Neural progenitor cell (in vitro differentiated cells): ENCODE data around the gene PLCB1. TPM values are rescaled to one million over a fixed set of nuclear protein-coding genes. Genes with fewer than 3 reads are reported as not detected.

Source experiments
- DNase-seq: peaks from one replicate; pipeline ENCODE4 v3.0.0-alpha.2; 2016; ENCODE audit warnings: low spot score
- H2AFZ ChIP-seq: fragments of 200-600 bp; sonication (generic); replicated peaks from 2 replicates; pipeline ENCODE4 v1.6.1; 2016; ENCODE audit warnings: antibody characterized with exemption
- H3F3A ChIP-seq: fragments of 200-600 bp; sonication (generic); 2 replicates; pipeline ENCODE4 v1.6.1; 2016; ENCODE audit warnings: antibody characterized with exemption, low read depth
- H3K27ac ChIP-seq: fragments of 200-600 bp; sonication (generic); 2 replicates; pipeline ENCODE4 v1.5.1; 2016; ENCODE audit warnings: mild to moderate bottlenecking
- H3K27me3 ChIP-seq: fragments of 200-600 bp; sonication (generic); 2 replicates; pipeline ENCODE4 v1.6.1; 2016; ENCODE audit warnings: mild to moderate bottlenecking, moderate library complexity
- H3K36me3 ChIP-seq: fragments of 200-600 bp; sonication (generic); 2 replicates; pipeline ENCODE4 v1.5.1; 2016
- H3K4me1 ChIP-seq: fragments of 200-600 bp; sonication (generic); 2 replicates; pipeline ENCODE4 v1.6.1; 2016; ENCODE audit warnings: mixed run types
- H3K4me2 ChIP-seq: fragments of 200-600 bp; sonication (generic); 2 replicates; pipeline ENCODE4 v1.6.1; 2016
- H3K4me3 ChIP-seq: fragments of 200-600 bp; sonication (generic); 2 replicates; pipeline ENCODE4 v1.5.1; 2016
- H3K79me2 ChIP-seq: fragments of 200-600 bp; sonication (generic); 2 replicates; pipeline ENCODE4 v1.6.1; 2016; ENCODE audit warnings: low read depth
- H3K9ac ChIP-seq: fragments of 200-600 bp; sonication (generic); 2 replicates; pipeline ENCODE4 v1.6.1; 2016
- H3K9me3 ChIP-seq: fragments of 200-600 bp; sonication (generic); 2 replicates; pipeline ENCODE4 v1.5.1; 2016; ENCODE audit warnings: low read depth
- H4K20me1 ChIP-seq: fragments of 200-600 bp; sonication (generic); 2 replicates; pipeline ENCODE4 v1.6.1; 2016; ENCODE audit warnings: low read depth
- H3K27ac Mint-ChIP-seq: 3 replicates; pipeline ENCODE4 v1.8.0; 2021; ENCODE audit warnings: mixed read lengths
- H3K27me3 Mint-ChIP-seq: 2 replicates; pipeline ENCODE4 v1.8.0; 2022; ENCODE audit warnings: low read depth, mild to moderate bottlenecking, inconsistent platforms, moderate library complexity, mixed read lengths; ENCODE audit not compliant: insufficient read depth
- H3K36me3 Mint-ChIP-seq: 3 replicates; pipeline ENCODE4 v1.8.0; 2021; ENCODE audit warnings: mixed read lengths
- H3K4me1 Mint-ChIP-seq: 3 replicates; pipeline ENCODE4 v1.8.0; 2021; ENCODE audit warnings: mixed read lengths
- H3K4me3 Mint-ChIP-seq: 3 replicates; pipeline ENCODE4 v1.8.0; 2021; ENCODE audit warnings: mild to moderate bottlenecking, moderate library complexity, mixed read lengths
- H3K9me3 Mint-ChIP-seq: 3 replicates; pipeline ENCODE4 v1.8.0; 2020; ENCODE audit warnings: mixed read lengths
- CTCF ChIP-seq: fragments of 200-600 bp; sonication (generic); IDR thresholded peaks from 2 replicates; pipeline ENCODE4 v1.5.1; 2017; ENCODE audit warnings: antibody characterized with exemption, mild to moderate bottlenecking
- EZH2 ChIP-seq: fragments of 200-600 bp; sonication (generic); IDR thresholded peaks from 2 replicates; pipeline ENCODE4 v1.6.1; 2017; ENCODE audit warnings: antibody characterized with exemption, mild to moderate bottlenecking, moderate library complexity
- EZH2phosphoT487 ChIP-seq: fragments of 200-600 bp; sonication (generic); IDR thresholded peaks from 2 replicates; pipeline ENCODE4 v1.6.1; 2017; ENCODE audit warnings: antibody characterized with exemption
- total RNA-seq: library from RNA; depleted of rRNA; stranded (reverse); fragments of >200 nt; gene quantifications from 2 replicates; pipeline ENCODE4 v1.2.3, GENCODE V29; 2015; ENCODE audit warnings: low replicate concordance

PLCB1 gene
- total RNA-seq, 1 donor from 2014 or later: 30.2 TPM

- H3K9me3 Mint-ChIP-seq: no peaks in the 10 kb centered on the region
- TF ChIP-seq CTCF (no peak), EZH2 (no peak), EZH2phosphoT487 (no peak)
- no peaks in the 10 kb centered on the region for H3K4me1 ChIP-seq
- H3K27me3 Mint-ChIP-seq: no peaks in the 10 kb centered on the region
- H3K4me3 ChIP-seq: no peak overlapping the region
- no peaks in the 10 kb centered on the region for H4K20me1 ChIP-seq
- H3K27ac Mint-ChIP-seq: no peak overlapping the region
- H3K36me3 ChIP-seq: no peaks in the 10 kb centered on the region
- H3K4me3 Mint-ChIP-seq: no peak overlapping the region
- no peaks in the 10 kb centered on the region for H3K79me2 ChIP-seq
- H2AFZ ChIP-seq: no peak overlapping the region
- H3K9ac ChIP-seq: no peak overlapping the region
- no peak overlapping the region for H3K27ac ChIP-seq
- H3K4me1 Mint-ChIP-seq: peaks cover under 1% of the 10 kb centered on the region
- no peak overlapping the region for H3K4me2 ChIP-seq
- DNase-seq: no peak
- H3K9me3 ChIP-seq: no peaks in the 10 kb centered on the region
- H3K36me3 Mint-ChIP-seq: peaks cover 5% of the 10 kb centered on the region
- H3F3A ChIP-seq: no peaks in the 10 kb centered on the region
- H3K27me3 ChIP-seq: no peaks in the 10 kb centered on the region
Measured at GRCh38 chr20:8801686-8802085, 669.6 kb downstream of the PLCB1 start.

GRCh38 chr20:8803065-8803464, 671.0 kb downstream of the PLCB1 start:
- no peaks in the 10 kb centered on the region for H3K27me3 Mint-ChIP-seq
- no peak overlapping the region for H3K4me3 ChIP-seq
- H3K36me3 Mint-ChIP-seq: peaks cover 5% of the 10 kb centered on the region
- no peaks in the 10 kb centered on the region for H3K79me2 ChIP-seq
- no peaks in the 10 kb centered on the region for H3K36me3 ChIP-seq
- H3K27ac ChIP-seq: no peak overlapping the region
- no peaks in the 10 kb centered on the region for H3F3A ChIP-seq
- H2AFZ ChIP-seq: no peak overlapping the region
- H3K4me2 ChIP-seq: no peak overlapping the region
- peaks cover 5% of the 10 kb centered on the region for H3K4me1 Mint-ChIP-seq
- H3K9me3 Mint-ChIP-seq: no peaks in the 10 kb centered on the region
- no peak for DNase-seq
- no peaks in the 10 kb centered on the region for H3K27me3 ChIP-seq
- no peaks in the 10 kb centered on the region for H3K4me1 ChIP-seq
- no peaks in the 10 kb centered on the region for H4K20me1 ChIP-seq
- TF ChIP-seq CTCF (no peak), EZH2 (no peak), EZH2phosphoT487 (no peak)
- H3K9me3 ChIP-seq: no peaks in the 10 kb centered on the region
- no peak overlapping the region for H3K4me3 Mint-ChIP-seq
- no peak overlapping the region for H3K9ac ChIP-seq
- H3K27ac Mint-ChIP-seq: no peak overlapping the region

- Histone ChIP-seq H3K79me2 (no peaks in the 10 kb centered on the region), H3K4me1 (no peaks in the 10 kb centered on the region), H3K36me3 (no peaks in the 10 kb centered on the region), H3K27ac (no peak overlapping the region), H3K9me3 (no peaks in the 10 kb centered on the region), H2AFZ (no peak overlapping the region), H3K9ac (no peak overlapping the region), H3K4me3 (no peak overlapping the region), H4K20me1 (no peaks in the 10 kb centered on the region), H3K4me2 (no peak overlapping the region), H3K27me3 (no peaks in the 10 kb centered on the region), H3F3A (no peaks in the 10 kb centered on the region)
- no peak for DNase-seq
- H3K27ac Mint-ChIP-seq: no peak overlapping the region
- no peaks in the 10 kb centered on the region for H3K27me3 Mint-ChIP-seq
- H3K9me3 Mint-ChIP-seq: no peaks in the 10 kb centered on the region
- no peak for TF ChIP-seq EZH2
- TF ChIP-seq EZH2phosphoT487: no peak
- TF ChIP-seq CTCF: no peak
- H3K36me3 Mint-ChIP-seq: peaks cover 5% of the 10 kb centered on the region
- peaks cover 5% of the 10 kb centered on the region for H3K4me1 Mint-ChIP-seq
- H3K4me3 Mint-ChIP-seq: no peak overlapping the region
Measured at GRCh38 chr20:8803941-8804340, 671.9 kb downstream of the PLCB1 start.
